HG03571 (cell line): Measurements from ENCODE around the gene IL33.

Source experiments
- ATAC-seq: cut with Tn5 transposase; IDR thresholded peaks from one replicate; pipeline ENCODE4 v1.9.1; 2021; ENCODE audit not compliant: unreplicated experiment

Gene IL33

DNA sequence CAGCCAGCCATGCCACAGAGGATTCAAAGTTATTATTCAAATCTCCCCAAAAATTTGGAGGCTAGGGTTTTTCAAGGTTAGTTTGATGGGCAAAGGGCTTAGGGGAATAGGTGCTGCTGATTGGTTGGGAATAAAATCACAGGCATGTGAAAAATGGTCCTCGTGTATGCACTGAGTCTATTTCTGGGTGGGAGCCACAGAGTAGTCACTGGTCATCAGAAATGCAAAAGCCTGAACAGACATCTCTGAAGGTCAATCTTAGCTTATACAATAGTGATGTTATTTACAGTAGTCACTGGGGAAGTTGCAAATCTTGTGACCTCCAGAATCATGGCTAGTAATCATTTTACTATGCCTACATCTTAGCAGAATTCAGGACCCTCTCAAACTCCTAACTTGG is 1.3 kb downstream of the IL33 start:
- ATAC-seq: no peak

DNA sequence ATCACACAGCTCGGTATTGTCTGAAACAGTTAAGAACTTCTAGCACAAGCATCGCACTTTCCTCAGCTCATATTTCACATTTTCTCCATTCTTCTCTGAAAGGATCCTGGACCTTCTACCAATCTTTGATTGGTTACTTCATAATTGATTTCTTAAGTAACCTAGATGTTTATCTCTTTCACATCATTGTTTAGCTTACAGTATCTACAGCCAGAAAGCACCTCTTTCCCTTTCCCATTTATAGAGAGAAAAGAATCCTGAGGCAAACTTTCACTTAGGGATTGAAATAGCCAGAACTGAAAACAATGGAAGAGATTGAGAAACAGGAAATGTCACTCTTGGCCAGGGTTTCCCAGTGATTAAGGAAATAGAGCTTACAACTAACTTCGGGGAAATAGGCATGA is 2.5 kb downstream of the IL33 start:
- ATAC-seq: no peak

DNA sequence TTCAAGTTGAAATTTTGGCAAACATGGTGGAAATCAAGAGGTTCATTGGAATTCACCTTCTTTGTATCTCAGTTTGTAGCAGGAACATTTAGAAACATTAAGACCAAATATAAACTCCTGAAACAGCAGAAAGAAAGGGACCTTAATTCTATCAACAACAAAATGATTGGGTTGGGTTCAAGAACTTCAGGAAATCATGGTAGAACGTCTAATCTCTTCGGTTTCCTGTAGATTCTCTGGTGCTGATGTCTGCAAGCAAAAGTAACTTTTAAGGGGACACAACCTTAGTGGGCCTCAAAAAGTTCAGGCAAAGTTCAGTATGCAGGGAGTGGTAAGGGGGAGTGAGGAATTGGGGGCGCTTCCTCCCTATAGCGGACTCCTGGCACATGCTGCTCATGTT is 3.4 kb downstream of the IL33 start:
- no peak for ATAC-seq

DNA sequence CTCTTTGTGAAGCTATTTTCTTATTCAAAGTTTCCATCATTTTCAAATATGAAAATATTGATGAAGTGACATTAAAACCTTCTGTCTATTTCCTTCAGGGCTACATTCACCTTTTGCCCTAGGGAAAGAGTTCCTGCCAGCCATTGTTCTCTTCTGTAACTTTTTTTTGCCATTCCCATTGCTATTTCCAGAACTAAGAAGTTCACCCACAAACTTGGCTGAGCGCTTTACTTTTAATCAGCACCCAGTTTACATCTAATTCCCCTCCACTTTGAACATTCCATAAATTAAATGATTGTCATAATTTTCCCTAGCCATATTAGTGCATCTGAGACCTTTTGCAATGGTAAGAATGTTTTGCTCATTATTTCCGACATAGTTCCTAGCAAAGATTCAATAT is 4.4 kb downstream of the IL33 start:
- ATAC-seq: no peak

DNA sequence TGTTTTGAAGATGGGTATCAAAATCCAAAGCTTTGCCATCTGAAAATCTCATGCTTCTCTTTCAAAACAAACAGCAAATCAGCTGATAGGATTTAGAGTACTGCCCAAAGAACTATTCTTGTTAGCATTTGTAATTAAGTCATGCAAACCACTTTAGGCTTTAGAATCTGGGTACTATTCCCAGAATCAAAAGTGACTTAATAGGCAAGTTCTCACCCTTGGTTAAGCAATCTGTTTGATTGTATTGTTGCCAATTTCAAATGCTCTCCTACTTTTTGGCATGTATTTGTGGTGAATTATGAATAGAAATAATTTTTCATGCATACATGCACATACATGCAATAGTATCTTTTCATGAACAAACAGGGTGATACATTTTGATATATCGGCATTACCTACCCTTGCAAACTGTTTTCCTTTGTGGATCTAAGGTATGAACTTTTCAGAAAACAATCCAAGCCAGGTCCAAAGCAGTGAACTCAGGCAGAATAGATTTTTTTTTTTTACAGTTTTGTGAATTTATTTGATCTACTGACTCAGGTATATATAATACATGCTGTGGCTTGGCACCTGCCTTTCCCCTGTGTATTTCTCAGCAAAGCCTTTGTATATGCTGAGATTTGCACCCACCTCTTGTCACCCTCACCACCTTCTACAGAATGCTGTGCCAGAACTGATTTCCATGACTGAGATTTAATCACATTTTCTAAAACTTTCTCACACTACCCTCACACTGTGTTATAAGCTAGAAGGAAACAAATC is 9.0 kb downstream of the IL33 start:
- no peak for ATAC-seq

DNA sequence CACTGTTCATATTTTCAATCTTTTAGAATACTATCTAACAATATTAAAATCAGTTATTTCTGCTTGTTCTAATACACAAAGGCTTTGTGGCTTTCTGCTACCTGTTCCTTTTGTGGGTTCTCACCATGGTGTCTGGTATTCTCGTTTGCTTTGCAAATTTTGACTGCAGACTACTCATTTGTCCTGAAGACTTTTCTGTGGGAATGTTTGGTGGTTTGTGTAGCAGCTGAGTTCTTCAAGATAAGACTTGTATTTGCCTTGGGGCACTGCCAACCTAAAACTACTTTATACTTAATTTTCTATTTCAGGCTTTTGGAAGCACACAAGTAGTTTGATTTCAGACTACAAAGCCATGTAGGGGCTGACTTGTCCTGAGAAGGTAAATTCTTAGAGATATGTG is 11.1 kb downstream of the IL33 start:
- no peak for ATAC-seq

DNA sequence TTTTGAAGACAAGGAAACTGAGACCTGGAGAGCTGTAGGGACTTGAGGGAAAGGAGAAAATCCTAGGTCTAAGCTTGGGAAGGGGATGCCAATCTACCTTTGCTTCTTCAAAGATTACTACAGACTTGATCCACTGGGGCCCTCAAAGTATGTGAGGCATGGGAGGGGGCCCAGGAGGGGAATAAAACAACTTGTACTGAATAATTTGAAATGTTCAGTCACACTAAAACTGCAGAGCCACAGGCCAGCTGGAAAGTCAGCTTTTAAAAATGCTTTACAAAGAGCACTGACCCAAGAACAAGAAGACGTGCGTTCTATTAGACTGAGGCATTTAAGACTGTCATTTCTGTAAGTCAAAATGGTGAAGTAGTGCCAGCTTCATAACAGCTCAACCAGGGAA is 13.6 kb downstream of the IL33 start:
- no peak for ATAC-seq

DNA sequence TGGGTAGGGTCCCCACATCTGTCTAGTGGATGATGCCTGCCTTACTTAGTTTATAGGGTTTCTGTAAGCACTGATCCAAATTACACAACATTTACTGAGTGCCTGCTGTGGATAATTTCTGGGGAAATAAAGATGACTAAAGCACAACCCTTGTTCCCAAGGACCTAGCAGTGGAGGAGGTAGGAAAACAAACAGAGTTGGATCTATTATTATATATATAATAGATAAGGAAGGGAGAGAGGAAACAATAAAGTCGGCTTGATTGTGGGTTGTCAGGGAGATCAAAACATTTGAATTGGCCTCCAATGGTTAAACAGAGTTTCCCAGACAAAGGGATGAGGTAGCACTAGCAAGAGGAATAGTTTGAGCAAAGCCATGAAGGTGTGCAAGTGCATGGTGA is 14.0 kb downstream of the IL33 start:
- ATAC-seq: no peak

DNA sequence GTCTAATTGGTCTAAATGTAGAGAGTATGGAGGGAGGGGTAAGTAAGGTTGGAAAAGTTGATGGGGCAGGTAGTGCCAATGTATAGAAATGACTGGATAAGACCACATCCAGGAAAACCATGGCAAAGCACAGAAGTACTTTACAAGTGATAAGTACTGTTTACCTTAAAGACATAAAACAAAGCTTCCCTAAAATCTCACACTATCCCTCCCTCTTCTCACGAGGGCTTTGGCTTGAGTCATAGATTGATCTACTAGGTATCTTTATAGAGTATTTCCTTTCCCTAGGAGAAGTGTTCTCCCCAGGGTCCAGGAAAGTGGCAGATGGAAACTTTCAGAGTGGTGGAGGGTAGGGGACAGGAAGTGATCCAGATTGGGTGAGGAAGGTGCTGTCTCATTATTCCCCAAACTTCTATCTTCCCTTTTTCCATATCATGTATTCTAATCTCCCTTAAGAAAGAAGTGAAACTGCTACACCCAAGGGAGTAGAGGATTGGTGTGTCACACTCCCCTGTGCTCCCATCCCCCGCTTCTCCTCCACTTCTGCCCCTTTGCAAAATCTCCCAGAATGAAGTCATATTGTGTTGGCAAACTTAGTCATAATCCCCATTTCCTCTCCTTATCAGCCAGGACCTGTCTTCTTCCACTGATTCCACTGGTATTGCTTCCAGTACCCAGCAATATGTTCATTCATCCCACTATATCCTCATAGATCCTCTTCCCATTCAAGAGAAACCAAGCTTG is 14.6 kb downstream of the IL33 start:
- ATAC-seq: no peak

DNA sequence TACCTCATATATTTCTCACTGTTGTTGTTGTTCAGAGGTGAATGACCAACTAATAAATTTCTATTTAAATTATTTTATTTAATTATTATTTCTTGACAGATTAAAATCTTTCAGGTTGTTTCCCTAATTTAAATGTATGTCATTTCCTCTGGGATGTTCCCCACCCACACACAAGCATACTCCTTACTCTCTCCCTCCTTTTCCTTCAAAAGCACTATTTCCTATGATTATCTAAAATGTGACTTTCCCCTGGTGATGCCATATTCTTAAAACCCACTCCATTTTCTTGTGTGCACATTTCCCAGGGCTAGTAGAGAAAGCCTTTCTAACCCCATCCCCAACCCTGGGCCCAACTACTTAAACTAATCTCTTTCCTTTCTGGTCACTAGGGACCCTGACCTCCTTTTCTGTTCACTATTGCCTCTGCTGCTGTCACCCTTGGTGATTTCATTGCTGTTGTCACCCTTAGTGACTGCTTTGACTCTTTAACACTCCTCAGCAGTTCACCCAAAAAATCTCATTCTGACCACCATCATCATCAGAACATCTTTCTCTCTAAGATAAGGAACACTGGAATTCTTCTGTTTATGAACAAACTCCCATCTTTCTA is 16.8 kb downstream of the IL33 start:
- no peak for ATAC-seq

DNA sequence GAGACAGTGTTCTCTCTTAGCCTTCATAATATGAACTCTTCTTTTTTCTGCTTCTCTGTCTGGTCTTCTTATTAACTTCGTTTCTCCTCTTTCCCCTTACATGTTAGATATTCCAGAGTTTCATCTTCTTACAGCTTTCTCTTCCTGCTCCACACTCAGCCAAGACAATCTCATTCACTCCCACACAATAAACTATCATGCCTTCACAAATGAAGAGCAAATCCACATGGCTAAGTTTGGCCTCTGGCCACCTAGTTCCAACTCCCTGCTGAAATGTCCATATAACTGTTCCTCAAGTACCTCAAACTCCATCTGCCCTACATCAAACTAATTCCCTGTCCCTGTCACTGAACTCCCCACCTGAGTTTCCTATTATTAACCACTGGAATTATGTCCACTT is 18.4 kb downstream of the IL33 start:
- ATAC-seq: no peak

DNA sequence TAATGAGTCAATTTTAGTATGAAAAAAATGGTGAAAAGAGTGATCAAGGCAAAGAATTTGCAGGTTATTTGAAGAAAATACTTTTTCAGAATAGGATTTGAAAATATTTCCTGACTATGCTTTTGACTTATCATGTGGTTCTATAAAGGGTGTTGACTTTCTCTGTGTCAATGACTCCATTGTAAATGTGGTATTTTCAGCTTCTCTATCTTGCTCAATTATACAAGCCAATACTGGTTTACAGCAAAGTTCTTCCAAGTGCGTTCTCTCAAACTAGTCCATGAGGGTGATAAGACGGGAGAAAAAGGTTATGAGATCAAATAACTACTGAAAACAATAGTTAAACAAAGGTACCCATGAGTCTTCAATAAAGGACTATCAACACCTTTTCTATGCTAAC is 21.7 kb downstream of the IL33 start:
- no peak for ATAC-seq

DNA sequence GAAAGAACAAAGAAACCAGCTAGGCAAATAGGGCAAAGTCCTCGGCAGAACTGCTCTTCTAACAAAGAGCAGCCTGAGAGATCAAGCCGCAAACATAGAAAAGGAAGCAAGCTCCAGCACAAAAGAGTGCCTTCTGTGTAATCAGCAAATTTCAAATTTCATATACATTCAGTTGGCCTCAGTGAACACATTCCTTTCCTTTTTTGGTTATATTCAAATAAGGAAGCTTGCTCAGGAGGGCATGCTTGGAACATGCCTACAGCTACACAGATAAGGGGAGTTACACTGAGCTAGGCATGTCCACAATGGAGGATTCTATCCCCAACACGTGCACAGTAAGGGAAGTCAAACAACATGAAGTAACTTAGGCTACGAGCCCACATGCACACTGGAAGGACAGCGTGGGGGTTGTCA is 23.4 kb downstream of the IL33 start:
- ATAC-seq: no peak

DNA sequence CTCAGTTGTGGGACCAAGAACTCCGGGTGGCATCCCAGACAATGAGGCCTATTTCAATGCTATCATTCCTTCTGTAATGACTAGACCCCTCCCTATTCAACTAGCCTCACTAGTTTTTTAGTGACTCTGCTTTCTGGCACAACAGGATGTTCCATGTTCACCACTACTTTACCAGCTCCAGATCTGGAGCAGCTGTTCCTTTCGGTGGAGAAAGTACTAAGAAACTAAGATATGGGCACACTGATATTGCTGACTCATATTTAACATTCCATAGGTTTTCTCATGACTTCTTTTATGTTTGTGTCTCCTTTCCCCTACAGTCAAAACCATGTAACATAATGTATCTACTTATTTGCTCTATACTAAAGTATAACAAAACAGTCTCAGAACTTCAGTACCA is 24.1 kb downstream of the IL33 start:
- no peak for ATAC-seq

DNA sequence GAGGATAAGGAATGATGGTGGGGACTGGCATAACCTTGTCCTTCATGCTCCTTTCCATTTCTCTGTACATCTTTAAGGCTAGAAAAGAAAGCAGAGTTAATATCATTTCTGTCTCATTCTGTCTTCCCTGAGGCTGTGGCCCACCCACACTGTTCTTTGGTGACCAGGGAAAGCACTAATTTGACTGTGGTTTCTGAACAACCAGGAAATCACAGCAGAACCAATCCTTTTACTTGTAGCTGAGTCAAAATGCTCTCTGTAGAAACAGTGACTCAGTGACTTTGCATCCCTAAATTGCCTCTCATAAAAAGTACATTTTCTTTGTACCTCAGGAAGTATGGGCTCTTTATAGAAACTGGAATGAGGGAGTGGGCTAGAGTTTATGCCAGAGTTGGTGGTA is 28.1 kb downstream of the IL33 start:
- no peak for ATAC-seq

DNA sequence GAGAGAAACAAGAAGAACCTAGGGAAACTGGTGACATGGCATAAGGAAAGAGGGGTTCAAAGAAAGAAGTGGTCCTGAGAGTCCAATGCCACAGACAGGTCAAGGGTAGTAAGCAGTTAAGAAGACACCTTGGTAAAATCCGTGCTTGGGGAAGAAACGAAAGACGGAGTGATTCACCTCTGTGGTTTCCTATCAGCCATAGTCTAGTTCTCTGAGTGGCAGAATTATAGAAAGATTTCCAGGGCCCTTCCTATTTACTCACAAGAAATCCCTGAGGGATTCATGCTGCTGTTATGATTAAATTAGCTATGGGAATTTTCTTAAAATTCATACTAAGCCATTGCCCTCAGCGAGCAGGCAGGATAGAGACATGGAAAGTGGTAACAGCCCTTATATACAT is 31.7 kb downstream of the IL33 start:
- no peak for ATAC-seq

DNA sequence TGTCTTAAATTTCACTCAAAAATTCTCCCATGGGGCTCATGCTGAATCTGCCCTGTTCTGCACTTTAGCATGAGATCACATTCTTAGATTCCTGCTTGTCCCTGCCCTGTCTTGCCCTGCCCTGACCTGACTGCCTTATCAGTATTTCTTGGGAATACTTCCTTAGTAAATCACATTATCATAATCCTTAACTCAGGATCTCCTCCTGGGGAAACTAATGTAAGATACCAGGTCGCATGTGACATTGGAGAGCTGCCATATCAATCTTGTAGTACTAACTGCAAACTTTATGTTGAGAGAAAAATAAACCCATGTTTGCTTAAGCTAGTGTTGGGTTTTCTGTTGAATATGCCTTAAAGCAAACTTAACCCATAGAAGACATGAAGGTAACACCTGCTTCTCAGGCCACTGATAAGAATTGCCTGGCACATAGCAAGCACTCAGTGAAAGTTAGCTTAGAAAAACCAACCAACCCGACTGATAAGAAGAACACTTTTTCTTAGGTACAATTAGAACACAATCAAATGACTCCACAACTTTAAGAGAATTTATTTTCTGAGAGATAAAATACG is 53.3 kb downstream of the IL33 start:
- ATAC-seq: no peak

DNA sequence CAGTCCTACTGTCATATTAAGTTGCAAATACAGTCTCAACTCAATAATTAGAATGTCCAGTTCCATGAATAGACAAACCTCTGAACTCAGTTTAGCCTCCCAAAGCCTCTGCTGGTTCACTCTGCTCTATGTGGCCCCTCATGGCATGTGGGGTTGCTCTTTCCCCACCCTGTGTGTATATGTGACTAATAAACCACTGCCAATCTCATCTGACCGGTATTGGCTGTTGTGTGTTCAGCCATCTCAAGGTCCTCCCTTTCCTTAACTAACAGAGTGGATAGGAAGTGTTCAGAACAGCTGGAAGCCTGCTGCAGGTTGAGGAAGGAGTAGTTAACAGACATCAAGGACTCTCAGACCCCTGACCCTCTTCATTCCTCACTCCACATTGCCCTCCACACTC is 55.3 kb downstream of the IL33 start:
- no peak for ATAC-seq

DNA sequence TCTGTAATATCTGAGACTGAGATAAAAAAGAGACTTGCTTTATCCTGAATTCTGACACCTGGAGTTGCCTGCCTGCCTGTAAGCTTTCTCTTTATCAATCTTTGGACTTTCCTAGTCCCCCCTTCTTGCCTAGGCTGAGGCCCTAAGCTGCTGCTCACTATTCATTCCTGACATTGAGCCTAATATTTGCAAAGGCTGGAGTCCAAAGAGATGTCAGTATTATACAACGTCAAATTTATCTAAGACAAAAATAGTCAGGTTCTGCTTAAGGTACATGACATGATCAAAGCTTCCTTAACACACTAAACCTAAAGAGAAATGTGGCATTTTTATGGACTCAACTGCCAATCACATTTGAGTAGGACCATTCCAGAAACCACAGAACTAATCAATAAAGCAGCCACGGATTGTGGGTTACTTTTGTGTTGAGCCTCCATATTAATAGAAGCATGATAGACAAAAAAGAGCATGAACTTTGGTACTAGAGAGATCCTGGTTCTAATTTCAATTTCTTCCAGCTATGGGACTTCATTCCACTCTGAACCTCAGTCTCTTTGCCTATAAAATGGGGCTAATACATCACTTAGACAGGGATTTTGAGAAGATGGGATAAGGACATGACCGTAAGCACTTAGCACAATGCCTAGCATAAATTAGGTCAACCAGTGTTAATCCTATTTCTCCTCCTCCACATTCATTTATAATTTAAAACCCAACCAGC is 56.1 kb downstream of the IL33 start:
- ATAC-seq: no peak

DNA sequence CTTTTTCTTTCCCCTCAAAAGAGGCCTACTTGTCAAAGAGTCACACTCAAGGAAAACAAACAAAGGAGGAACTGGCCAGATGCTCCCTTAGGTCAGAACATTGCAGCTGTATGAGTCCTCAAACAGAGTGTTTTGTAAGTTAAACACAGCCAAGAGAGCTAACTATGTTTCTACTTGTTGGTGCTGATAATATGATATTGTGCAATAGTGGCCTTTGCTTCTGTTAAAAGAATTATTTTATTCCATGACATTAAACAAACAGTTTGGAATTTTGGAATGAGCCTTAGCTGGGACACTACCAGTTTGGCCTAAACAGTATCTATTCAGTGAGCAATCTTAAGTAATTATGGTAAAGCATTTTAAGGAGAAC is 56.6 kb downstream of the IL33 start:
- no peak for ATAC-seq

DNA sequence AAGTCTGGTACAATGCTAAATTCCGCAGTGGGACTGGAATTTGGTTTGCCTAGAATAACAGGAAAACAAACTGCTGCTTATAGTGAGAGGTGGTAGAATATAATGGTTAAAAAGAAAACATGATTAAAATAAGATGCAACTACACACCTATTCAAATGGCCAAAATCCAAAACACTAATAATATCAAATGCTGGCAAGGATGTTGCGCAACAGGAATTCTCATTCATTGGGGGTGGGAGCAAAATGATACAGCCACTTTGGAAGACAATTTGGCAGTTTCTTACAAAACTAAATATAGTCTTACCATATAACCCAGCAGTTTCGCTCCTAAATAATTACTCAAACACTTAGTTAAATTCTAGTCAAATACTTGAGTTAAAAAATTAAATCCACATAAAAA is 61.8 kb downstream of the IL33 start:
- ATAC-seq: no peak
